Immature natural killer cell (primary cell): ENCODE measurements around the gene STXBP3. TPM values are rescaled to one million over a fixed set of nuclear protein-coding genes. Genes with fewer than 3 reads are reported as not detected.

ENCODE experiments used
- DNase-seq, 3 donors: peaks; one replicate each; pipeline ENCODE4 v3.0.0; 2022; ENCODE audit warnings: mixed read lengths in 1 of 3
- H3K27ac Mint-ChIP-seq, 6 donors: one replicate each; pipeline ENCODE4 v1.8.0; 2020; ENCODE audit warnings: mixed read lengths in 6 of 6, mild to moderate bottlenecking in 5 of 6, inconsistent platforms in 4 of 6, moderate library complexity in 3 of 6
- H3K27me3 Mint-ChIP-seq, 3 donors: one replicate each; pipeline ENCODE4 v1.8.0; 2020 to 2021; ENCODE audit warnings: low read depth in 3 of 3, mild to moderate bottlenecking in 3 of 3, mixed read lengths in 3 of 3, moderate library complexity in 3 of 3, inconsistent platforms in 1 of 3
- H3K36me3 Mint-ChIP-seq, 3 donors: one replicate each; pipeline ENCODE4 v1.8.0; 2020; ENCODE audit warnings: mixed read lengths in 3 of 3, inconsistent platforms in 2 of 3, mild to moderate bottlenecking in 2 of 3
- H3K4me1 Mint-ChIP-seq, 2 donors: one replicate each; pipeline ENCODE4 v1.8.0; 2020; ENCODE audit warnings: inconsistent platforms in 2 of 2, mild to moderate bottlenecking in 2 of 2, mixed read lengths in 2 of 2, moderate library complexity in 1 of 2
- H3K4me3 Mint-ChIP-seq, 5 donors: one replicate each; pipeline ENCODE4 v1.8.0; 2020; ENCODE audit warnings: mild to moderate bottlenecking in 5 of 5, mixed read lengths in 5 of 5, inconsistent platforms in 3 of 5, moderate library complexity in 3 of 5
- H3K9me3 Mint-ChIP-seq, 6 donors: one replicate each; pipeline ENCODE4 v1.8.0; 2020; ENCODE audit warnings: mild to moderate bottlenecking in 6 of 6, mixed read lengths in 6 of 6, inconsistent platforms in 4 of 6, moderate library complexity in 3 of 6
- polyA plus RNA-seq, 3 donors: library from polyadenylated mRNA; unstranded; fragments of 300-500 nt; fragmentation: Illumina TruSeq; gene quantifications; one replicate each; pipeline ENCODE4 v1.2.3, GENCODE V29; 2021

The STXBP3 gene
- polyA plus RNA-seq, 3 donors from 2014 or later = 38.4 to 44.7 (median 42.6) TPM

- no peaks in the 10 kb centered on the region for H3K4me1 Mint-ChIP-seq
These were observed 73.4 kb downstream of the STXBP3 start for GRCh38 chr1:108819878-108820277.

GRCh38 chr1:108823632-108824031 lies 77.2 kb downstream of the STXBP3 start:
- Mint-ChIP-seq H3K27ac (no peak overlapping the region), H3K4me3 (no peak overlapping the region)

More at GRCh38 chr1:108819878-108820277, 73.4 kb downstream of the STXBP3 start:
- Mint-ChIP-seq H3K27ac (no peak overlapping the region), H3K4me3 (no peak overlapping the region), H3K36me3 (no peaks in the 10 kb centered on the region), H3K9me3 (no peaks in the 10 kb centered on the region), H3K27me3 (peaks cover 2 to 3% (median 2%) of the 10 kb centered on the region in 3 donors)
- DNase-seq = no peak

GRCh38 chr1:108824051-108824450 lies 77.6 kb downstream of the STXBP3 start:
- no peak for DNase-seq
- H3K36me3 Mint-ChIP-seq = no peaks in the 10 kb centered on the region
- peaks cover 2 to 5% (median 2%) of the 10 kb centered on the region in 3 donors for H3K27me3 Mint-ChIP-seq
- no peaks in the 10 kb centered on the region for H3K4me1 Mint-ChIP-seq
- H3K9me3 Mint-ChIP-seq = no peaks in the 10 kb centered on the region
- H3K4me3 Mint-ChIP-seq = no peak overlapping the region
- H3K27ac Mint-ChIP-seq = no peak overlapping the region

More at GRCh38 chr1:108823632-108824031, 77.2 kb downstream of the STXBP3 start:
- no peaks in the 10 kb centered on the region for H3K36me3 Mint-ChIP-seq
- no peak for DNase-seq
- peaks cover 2 to 6% (median 2%) of the 10 kb centered on the region in 3 donors for H3K27me3 Mint-ChIP-seq
- H3K9me3 Mint-ChIP-seq = no peaks in the 10 kb centered on the region
- no peaks in the 10 kb centered on the region for H3K4me1 Mint-ChIP-seq

DNA sequence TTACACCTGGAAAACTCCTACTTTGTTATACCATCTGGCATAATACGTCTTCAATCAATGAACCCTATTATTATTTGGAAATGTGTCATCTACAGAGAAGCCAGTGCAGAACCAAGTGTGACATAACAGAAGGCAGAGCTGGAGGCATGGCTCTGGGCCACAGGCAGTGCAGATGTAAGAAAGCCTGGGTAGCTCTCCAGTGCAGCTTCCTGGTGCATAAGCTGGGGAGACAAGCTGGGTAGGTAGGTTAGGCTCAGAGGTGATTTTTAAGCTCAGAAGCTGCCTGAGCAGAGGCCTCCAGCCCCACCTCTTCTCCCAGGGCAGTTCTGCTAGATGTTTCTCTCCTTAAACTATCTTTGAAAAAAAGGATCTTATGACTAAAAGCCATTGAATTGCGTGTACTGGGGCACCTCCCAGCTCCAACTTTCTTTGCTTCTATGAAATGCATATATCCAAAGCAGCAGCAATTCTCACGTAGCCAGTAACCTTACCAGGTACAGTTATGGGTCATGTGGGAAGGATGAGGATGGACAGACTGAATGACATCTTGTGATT lies 79.7 kb downstream of the STXBP3 start:
- Mint-ChIP-seq H3K4me1 (peaks cover 0 to 5% of the 10 kb centered on the region in 2 donors), H3K36me3 (no peaks in the 10 kb centered on the region), H3K9me3 (no peaks in the 10 kb centered on the region), H3K4me3 (no peak overlapping the region), H3K27ac (no peak overlapping the region), H3K27me3 (peaks cover 0 to 4% (median under 1%) of the 10 kb centered on the region in 3 donors)
- DNase-seq = no peak

- H3K27me3 Mint-ChIP-seq = peaks cover 0 to 4% (median 0%) of the 10 kb centered on the region in 3 donors
- H3K27ac Mint-ChIP-seq = no peak overlapping the region
- no peak overlapping the region for H3K4me3 Mint-ChIP-seq
- peak; percentile 51 to 61 (median 56) for DNase-seq
- no peaks in the 10 kb centered on the region for H3K9me3 Mint-ChIP-seq
- H3K36me3 Mint-ChIP-seq = no peaks in the 10 kb centered on the region
- H3K4me1 Mint-ChIP-seq = peaks cover 8 to 15% of the 10 kb centered on the region in 2 donors
These were observed 81.8 kb downstream of the STXBP3 start for GRCh38 chr1:108828074-108828961.

DNA sequence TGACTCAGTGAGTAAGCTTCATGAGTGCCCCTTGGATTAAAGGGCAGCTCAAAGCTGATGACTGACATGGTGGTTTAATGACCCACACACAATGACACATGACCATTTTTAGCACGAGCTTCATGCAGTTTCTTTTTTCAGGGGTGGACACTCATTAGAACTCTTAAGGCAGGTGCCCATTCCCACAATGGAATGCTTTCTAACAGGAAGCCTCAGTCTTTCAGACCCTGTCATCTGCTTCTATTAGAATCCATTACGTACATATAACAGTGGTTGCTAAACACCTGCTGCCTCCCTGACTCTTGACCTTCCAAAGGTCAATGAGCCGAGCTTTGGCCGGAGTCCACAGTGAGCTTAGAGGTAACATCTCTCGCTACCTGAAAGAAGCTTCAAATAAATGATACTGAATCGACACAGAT lies 83.0 kb downstream of the STXBP3 start:
- H3K4me1 Mint-ChIP-seq = peaks cover 8 to 15% of the 10 kb centered on the region in 2 donors
- H3K4me3 Mint-ChIP-seq = no peak overlapping the region
- no peaks in the 10 kb centered on the region for H3K9me3 Mint-ChIP-seq
- H3K27me3 Mint-ChIP-seq = peaks cover 0 to 4% (median 0%) of the 10 kb centered on the region in 3 donors
- H3K36me3 Mint-ChIP-seq = no peaks in the 10 kb centered on the region
- no peak for DNase-seq
- H3K27ac Mint-ChIP-seq = no peak overlapping the region

GRCh38 chr1:108830119-108831008 lies 83.9 kb downstream of the STXBP3 start:
- no peak overlapping the region for H3K27ac Mint-ChIP-seq
- no peak for DNase-seq
- H3K9me3 Mint-ChIP-seq = no peaks in the 10 kb centered on the region
- peaks cover 8 to 15% of the 10 kb centered on the region in 2 donors for H3K4me1 Mint-ChIP-seq
- peaks cover 0 to 4% (median 0%) of the 10 kb centered on the region in 3 donors for H3K27me3 Mint-ChIP-seq
- H3K36me3 Mint-ChIP-seq = no peaks in the 10 kb centered on the region
- no peak overlapping the region for H3K4me3 Mint-ChIP-seq

DNA sequence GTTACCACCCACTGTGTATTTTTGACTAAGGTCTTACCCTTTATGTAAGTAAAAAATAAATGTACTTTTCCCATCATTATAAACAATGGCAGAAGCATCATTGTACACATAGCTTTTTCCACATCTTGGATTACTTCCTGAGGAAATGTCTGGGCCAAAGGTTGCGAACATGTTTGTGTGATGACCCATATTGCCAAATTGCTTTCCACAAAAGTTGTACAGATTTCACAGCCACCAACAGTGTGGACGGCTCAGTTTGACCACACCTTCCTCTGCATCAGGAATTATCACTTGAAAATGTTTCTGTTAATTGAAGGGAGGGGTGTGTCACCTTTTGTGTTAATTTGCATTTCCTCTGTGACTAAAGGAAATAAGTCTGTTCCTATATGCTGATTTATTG lies 84.8 kb downstream of the STXBP3 start:
- Mint-ChIP-seq H3K9me3 (peaks cover 0 to 4% (median 0%) of the 10 kb centered on the region in 6 donors), H3K36me3 (no peaks in the 10 kb centered on the region), H3K27me3 (peaks cover 0 to 4% (median 0%) of the 10 kb centered on the region in 3 donors), H3K27ac (peak overlapping the region in 2 of 6 donors; percentile 5 to 71), H3K4me3 (no peak overlapping the region), H3K4me1 (peaks cover 8 to 15% of the 10 kb centered on the region in 2 donors)
- peak; percentile 4 to 16 (median 10) for DNase-seq

DNA sequence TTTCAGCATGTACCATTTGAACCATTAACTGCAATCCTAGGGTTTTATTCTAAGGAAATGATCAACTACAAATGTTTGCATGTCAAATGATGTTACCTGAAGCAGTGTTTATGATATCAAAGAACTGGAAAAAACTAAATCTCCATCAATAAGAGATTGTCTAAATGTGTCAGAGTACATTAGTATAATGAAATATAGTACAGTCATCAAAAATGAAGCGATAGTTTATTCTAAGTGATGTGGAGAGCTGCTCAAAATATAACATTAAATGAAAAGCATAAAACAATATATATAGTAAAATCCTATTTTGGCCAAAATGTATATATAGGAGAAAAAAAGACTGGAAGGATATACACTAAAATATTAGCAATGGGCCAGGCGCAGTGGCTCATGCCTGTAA lies 86.5 kb downstream of the STXBP3 start:
- no peak overlapping the region for H3K4me3 Mint-ChIP-seq
- DNase-seq = no peak
- H3K27me3 Mint-ChIP-seq = peaks cover 0 to 3% (median 0%) of the 10 kb centered on the region in 3 donors
- H3K4me1 Mint-ChIP-seq = peaks cover 8 to 15% of the 10 kb centered on the region in 2 donors
- H3K9me3 Mint-ChIP-seq = peaks cover 0 to 4% (median 0%) of the 10 kb centered on the region in 6 donors
- H3K36me3 Mint-ChIP-seq = no peaks in the 10 kb centered on the region
- no peak overlapping the region for H3K27ac Mint-ChIP-seq

GRCh38 chr1:108841703-108842102 lies 95.2 kb downstream of the STXBP3 start:
- H3K36me3 Mint-ChIP-seq = no peaks in the 10 kb centered on the region

DNA sequence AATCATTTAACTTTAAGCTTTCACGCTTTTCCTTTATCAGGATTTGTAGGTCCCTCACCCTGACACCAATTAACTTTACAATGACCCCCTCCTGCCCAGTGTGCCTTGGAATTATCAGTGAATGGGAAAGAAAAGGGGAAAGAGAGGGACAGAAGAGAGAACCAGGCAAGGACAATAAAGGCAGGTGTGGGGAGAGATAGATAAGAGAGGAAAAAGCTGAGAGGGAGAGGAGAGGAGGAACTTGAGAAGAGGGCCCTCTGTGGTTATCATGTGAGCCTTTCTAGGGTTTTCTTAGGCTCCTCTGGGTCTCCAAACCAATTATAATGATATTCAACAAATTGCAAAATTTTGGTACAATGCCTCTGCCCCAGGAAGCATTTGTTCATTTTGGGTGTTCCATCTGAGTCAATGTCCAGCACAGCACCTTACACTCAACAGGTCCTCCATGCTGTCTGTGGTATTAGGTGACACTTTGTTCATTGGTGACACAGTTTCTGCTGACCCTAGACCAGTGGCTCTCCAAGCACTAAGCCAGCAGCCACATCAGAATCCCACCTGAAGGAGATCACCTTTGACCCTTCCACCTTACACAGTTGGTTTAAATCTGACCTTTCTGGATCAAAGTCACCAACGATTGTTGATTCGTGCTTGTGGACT lies 96.2 kb downstream of the STXBP3 start:
- no peak for DNase-seq
- H3K27me3 Mint-ChIP-seq = peaks cover 0 to 2% (median 2%) of the 10 kb centered on the region in 3 donors
- no peaks in the 10 kb centered on the region for H3K4me1 Mint-ChIP-seq
- no peak overlapping the region for H3K27ac Mint-ChIP-seq
- H3K36me3 Mint-ChIP-seq = no peaks in the 10 kb centered on the region
- H3K4me3 Mint-ChIP-seq = no peak overlapping the region
- no peaks in the 10 kb centered on the region for H3K9me3 Mint-ChIP-seq

More at GRCh38 chr1:108841703-108842102, 95.2 kb downstream of the STXBP3 start:
- no peaks in the 10 kb centered on the region for H3K9me3 Mint-ChIP-seq
- H3K4me3 Mint-ChIP-seq = no peak overlapping the region
- no peaks in the 10 kb centered on the region for H3K4me1 Mint-ChIP-seq
- no peak overlapping the region for H3K27ac Mint-ChIP-seq
- H3K27me3 Mint-ChIP-seq = peaks cover 0 to 2% (median 0%) of the 10 kb centered on the region in 3 donors
- DNase-seq = no peak

GRCh38 chr1:108843390-108844137 lies 97.1 kb downstream of the STXBP3 start:
- H3K4me1 Mint-ChIP-seq = no peaks in the 10 kb centered on the region
- H3K9me3 Mint-ChIP-seq = no peaks in the 10 kb centered on the region
- H3K36me3 Mint-ChIP-seq = no peaks in the 10 kb centered on the region

More at GRCh38 chr1:108843390-108844137, 97.1 kb downstream of the STXBP3 start:
- no peak overlapping the region for H3K4me3 Mint-ChIP-seq
- H3K27ac Mint-ChIP-seq = no peak overlapping the region
- DNase-seq = no peak
- peaks cover 0 to 2% (median 2%) of the 10 kb centered on the region in 3 donors for H3K27me3 Mint-ChIP-seq
